ENCODE measurements around the gene GDF15.
A peak's percentile ranks its signal among the peaks of the same experiment; 100 is the strongest.

Gene GDF15

GRCh38 chr19:18419195-18419698 lies 33.3 kb downstream of the GDF15 start, which contains the start of gene SSBP4:
Gene SSBP4 (plus strand): TSS chr19:18419398. CDS start chr19:18419649, 251 bp downstream.
- DNase-seq (ENCODE audit: low read depth), result peak; percentile 43

- no peak for DNase-seq (ENCODE audit: low read depth)
Measured at GRCh38 chr19:18419699-18420460, 33.9 kb downstream of the GDF15 start.

GRCh38 chr19:18420930-18421329 lies 35.0 kb downstream of the GDF15 start:
- no peak for DNase-seq (ENCODE audit: low read depth)

- DNase-seq (ENCODE audit: low read depth), result no peak
Measured at GRCh38 chr19:18421371-18421959, 35.5 kb downstream of the GDF15 start.

GRCh38 chr19:18422530-18423191 lies 36.7 kb downstream of the GDF15 start:
- DNase-seq (ENCODE audit: low read depth), result no peak

- DNase-seq (ENCODE audit: low read depth), result no peak
Measured at GRCh38 chr19:18423258-18424020, 37.5 kb downstream of the GDF15 start.

GRCh38 chr19:18424122-18424889 lies 38.3 kb downstream of the GDF15 start:
- DNase-seq (ENCODE audit: low read depth), result no peak

GRCh38 chr19:18424890-18425514 lies 39.0 kb downstream of the GDF15 start:
- DNase-seq (ENCODE audit: low read depth), result no peak

- no peak for DNase-seq (ENCODE audit: low read depth)
Measured at GRCh38 chr19:18425515-18426415, 39.8 kb downstream of the GDF15 start.

- no peak for DNase-seq (ENCODE audit: low read depth)
Measured at GRCh38 chr19:18426416-18426767, 40.4 kb downstream of the GDF15 start.

- DNase-seq (ENCODE audit: low read depth), result no peak
Measured at GRCh38 chr19:18427080-18427742, 41.3 kb downstream of the GDF15 start.

GRCh38 chr19:18427743-18428113 lies 41.8 kb downstream of the GDF15 start:
- no peak for DNase-seq (ENCODE audit: low read depth)

- no peak for DNase-seq (ENCODE audit: low read depth)
Measured at GRCh38 chr19:18428173-18428786, 42.3 kb downstream of the GDF15 start.

GRCh38 chr19:18428787-18429674 lies 43.1 kb downstream of the GDF15 start:
- DNase-seq (ENCODE audit: low read depth), result peak; percentile 58

- no peak for DNase-seq (ENCODE audit: low read depth)
Measured at GRCh38 chr19:18429717-18430416, 43.9 kb downstream of the GDF15 start.

GRCh38 chr19:18430417-18431144 lies 44.6 kb downstream of the GDF15 start:
- DNase-seq (ENCODE audit: low read depth), result no peak
